GM19395 (cell line): ENCODE measurements around the gene SPINK1.
"Not testable (repeated sequence)": the region's sequence is repeated elsewhere in the genome, so short reads cannot be mapped to it uniquely, and the experiment has no call there.

Experiments
- ATAC-seq: cut with Tn5 transposase; IDR thresholded peaks from one replicate; pipeline ENCODE4 v1.9.1; 2021; ENCODE audit warnings: mild to moderate bottlenecking, moderate library complexity; ENCODE audit not compliant: unreplicated experiment

SPINK1 gene

GRCh38 chr5:147809830-147810666, 21.4 kb downstream of the SPINK1 start:
- no peak for ATAC-seq

GRCh38 chr5:147805030-147805454, 26.4 kb downstream of the SPINK1 start:
- ATAC-seq, result peak; percentile 96

- ATAC-seq, result no peak
These were observed 27.1 kb downstream of the SPINK1 start for GRCh38 chr5:147804334-147804733.

- ATAC-seq, result no peak
These were observed 27.5 kb downstream of the SPINK1 start for GRCh38 chr5:147803926-147804325.

GRCh38 chr5:147803161-147803560, 28.3 kb downstream of the SPINK1 start:
- ATAC-seq, result not testable (repeated sequence)

GRCh38 chr5:147801461-147801860, 30.0 kb downstream of the SPINK1 start:
- no peak for ATAC-seq

- no peak for ATAC-seq
These were observed 31.0 kb downstream of the SPINK1 start for GRCh38 chr5:147800491-147800890.

GRCh38 chr5:147796556-147797308, 34.7 kb downstream of the SPINK1 start:
- ATAC-seq, result no peak

GRCh38 chr5:147791181-147791580, 40.3 kb downstream of the SPINK1 start:
- no peak for ATAC-seq

- ATAC-seq, result no peak
These were observed 41.7 kb downstream of the SPINK1 start for GRCh38 chr5:147789820-147790219.

- ATAC-seq, result no peak
These were observed 43.4 kb downstream of the SPINK1 start for GRCh38 chr5:147788023-147788422.

GRCh38 chr5:147786142-147786541, 45.3 kb downstream of the SPINK1 start:
- no peak for ATAC-seq

GRCh38 chr5:147784146-147784987, 47.1 kb downstream of the SPINK1 start:
- ATAC-seq, result no peak

GRCh38 chr5:147782110-147783028, 49.1 kb downstream of the SPINK1 start, which contains the start of gene JAKMIP2:
JAKMIP2 (minus strand) TSS chr5:147782728; CDS start chr5:147671806, 110,922 bp downstream.
- peak; percentile 96 for ATAC-seq

GRCh38 chr5:147780924-147781573, 50.4 kb downstream of the SPINK1 start:
- no peak for ATAC-seq

- no peak for ATAC-seq
These were observed 51.8 kb downstream of the SPINK1 start for GRCh38 chr5:147779694-147780093.

- ATAC-seq, result no peak
These were observed 54.5 kb downstream of the SPINK1 start for GRCh38 chr5:147776989-147777388.
